Measurements from ENCODE around the gene RHOC.

DNA sequence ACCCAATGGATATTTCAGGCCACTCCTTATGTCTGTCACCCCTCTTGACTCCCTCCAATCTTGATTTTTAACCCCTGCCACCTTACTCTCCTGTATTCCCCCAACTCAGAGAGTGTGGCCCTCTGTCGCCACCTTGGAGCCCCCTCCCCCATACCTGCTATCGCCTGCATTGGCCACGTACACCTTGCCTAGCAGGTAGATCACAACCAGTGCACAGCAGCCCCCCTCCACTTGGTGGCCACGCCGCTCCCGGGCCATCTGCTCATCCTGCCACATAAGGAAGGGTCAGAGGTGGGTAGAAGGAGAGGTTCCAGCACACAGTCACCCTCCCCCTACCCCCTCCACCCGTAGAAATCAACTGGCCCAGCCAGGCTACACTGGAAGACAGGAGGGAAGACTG is 5.3 kb upstream of the RHOC start:
- TF ChIP-seq, protein P1, sequence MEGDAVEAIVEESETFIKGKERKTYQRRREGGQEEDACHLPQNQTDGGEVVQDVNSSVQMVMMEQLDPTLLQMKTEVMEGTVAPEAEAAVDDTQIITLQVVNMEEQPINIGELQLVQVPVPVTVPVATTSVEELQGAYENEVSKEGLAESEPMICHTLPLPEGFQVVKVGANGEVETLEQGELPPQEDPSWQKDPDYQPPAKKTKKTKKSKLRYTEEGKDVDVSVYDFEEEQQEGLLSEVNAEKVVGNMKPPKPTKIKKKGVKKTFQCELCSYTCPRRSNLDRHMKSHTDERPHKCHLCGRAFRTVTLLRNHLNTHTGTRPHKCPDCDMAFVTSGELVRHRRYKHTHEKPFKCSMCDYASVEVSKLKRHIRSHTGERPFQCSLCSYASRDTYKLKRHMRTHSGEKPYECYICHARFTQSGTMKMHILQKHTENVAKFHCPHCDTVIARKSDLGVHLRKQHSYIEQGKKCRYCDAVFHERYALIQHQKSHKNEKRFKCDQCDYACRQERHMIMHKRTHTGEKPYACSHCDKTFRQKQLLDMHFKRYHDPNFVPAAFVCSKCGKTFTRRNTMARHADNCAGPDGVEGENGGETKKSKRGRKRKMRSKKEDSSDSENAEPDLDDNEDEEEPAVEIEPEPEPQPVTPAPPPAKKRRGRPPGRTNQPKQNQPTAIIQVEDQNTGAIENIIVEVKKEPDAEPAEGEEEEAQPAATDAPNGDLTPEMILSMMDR (IDR thresholded peaks at IDR 0.05): no peak
- no peak for TF ChIP-seq EP300 (IDR thresholded peaks at IDR 0.05)
